ENCODE measurements around the gene SCN3A.

- TF ChIP-seq EZH2 (IDR thresholded peaks at IDR 0.05; ENCODE audit: borderline replicate concordance, low read length), result no peak
- TF ChIP-seq, protein P1, sequence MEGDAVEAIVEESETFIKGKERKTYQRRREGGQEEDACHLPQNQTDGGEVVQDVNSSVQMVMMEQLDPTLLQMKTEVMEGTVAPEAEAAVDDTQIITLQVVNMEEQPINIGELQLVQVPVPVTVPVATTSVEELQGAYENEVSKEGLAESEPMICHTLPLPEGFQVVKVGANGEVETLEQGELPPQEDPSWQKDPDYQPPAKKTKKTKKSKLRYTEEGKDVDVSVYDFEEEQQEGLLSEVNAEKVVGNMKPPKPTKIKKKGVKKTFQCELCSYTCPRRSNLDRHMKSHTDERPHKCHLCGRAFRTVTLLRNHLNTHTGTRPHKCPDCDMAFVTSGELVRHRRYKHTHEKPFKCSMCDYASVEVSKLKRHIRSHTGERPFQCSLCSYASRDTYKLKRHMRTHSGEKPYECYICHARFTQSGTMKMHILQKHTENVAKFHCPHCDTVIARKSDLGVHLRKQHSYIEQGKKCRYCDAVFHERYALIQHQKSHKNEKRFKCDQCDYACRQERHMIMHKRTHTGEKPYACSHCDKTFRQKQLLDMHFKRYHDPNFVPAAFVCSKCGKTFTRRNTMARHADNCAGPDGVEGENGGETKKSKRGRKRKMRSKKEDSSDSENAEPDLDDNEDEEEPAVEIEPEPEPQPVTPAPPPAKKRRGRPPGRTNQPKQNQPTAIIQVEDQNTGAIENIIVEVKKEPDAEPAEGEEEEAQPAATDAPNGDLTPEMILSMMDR (conservative IDR thresholded peaks at IDR 0.05 in 1 of 2, IDR thresholded peaks at IDR 0.05 in 1 of 2; ENCODE audit: extremely low read depth in 1 of 2, insufficient read depth in 1 of 2, low read depth in 1 of 2, low read length in 2 of 2), result no peak
Measured at GRCh38 chr2:165057308-165057707, 146.5 kb downstream of the SCN3A start.
